ENCODE data around the gene GOLGA6A. TPM values are rescaled to one million over a fixed set of nuclear protein-coding genes. Genes with fewer than 3 reads are reported as not detected.
"Not testable (repeated sequence)": the region's sequence is repeated elsewhere in the genome, so short reads cannot be mapped to it uniquely, and the experiment has no call there.

GOLGA6A gene, protein sequence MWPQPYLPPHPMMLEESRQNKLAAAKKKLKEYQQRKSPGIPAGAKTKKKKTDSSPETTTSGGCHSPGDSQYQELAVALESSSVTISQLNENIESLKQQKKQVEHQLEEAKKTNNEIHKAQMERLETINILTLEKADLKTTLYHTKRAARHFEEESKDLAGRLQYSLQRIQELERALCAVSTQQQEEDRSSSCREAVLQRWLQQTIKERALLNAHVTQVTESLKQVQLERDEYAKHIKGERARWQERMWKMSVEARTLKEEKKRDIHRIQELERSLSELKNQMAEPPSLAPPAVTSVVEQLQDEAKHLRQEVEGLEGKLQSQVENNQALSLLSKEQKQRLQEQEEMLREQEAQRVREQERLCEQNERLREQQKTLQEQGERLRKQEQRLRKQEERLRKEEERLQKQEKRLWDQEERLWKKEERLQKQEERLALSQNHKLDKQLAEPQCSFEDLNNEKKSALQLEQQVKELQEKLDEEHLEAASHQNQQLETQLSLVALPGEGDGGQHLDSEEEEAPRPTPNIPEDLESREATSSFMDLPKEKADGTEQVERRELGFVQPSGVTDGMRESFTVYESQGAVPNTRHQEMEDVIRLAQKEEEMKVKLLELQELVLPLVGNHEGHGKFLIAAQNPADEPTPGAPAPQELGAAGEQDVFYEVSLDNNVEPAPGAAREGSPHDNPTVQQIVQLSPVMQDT
- total RNA-seq (1 to 10 TPM in 1 of 4 donors, under 1 TPM in 1, not detected in 2; 0.08 to 1.1 TPM), polyA plus RNA-seq (under 1 TPM in 1 of 3 donors, not detected in 2; 0.16 TPM)
- long read RNA-seq, donor 1, result 0 reads
- long read RNA-seq, donor 2, result 0 reads

DNA sequence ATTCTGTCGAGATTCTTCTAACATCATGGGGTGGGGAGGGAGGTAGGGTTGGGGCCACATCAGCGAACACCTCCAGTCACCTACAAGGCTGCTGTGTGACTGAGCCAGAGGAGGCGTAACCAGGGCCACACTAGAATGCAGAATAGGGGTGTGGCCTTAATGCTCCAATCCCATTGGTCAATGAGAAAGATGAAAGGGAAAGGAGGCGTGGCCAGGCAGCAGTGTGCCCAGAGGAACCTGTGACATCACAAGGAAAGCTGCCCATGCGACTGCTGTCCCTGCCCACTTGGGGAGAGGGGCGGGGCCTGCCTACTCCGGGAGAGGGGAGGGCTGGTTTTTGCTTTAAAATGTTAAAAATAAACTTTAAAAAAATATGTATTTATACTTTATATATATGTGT is at the start of gene GOLGA6A:
Gene GOLGA6A (minus strand): TSS at position 101 of the 400 bp plus-strand sequence. CDS start 41 bp downstream, at position 60.
- no CpG with 5 or more reads among the region's 7 CpGs for WGBS, 3 donors

DNA sequence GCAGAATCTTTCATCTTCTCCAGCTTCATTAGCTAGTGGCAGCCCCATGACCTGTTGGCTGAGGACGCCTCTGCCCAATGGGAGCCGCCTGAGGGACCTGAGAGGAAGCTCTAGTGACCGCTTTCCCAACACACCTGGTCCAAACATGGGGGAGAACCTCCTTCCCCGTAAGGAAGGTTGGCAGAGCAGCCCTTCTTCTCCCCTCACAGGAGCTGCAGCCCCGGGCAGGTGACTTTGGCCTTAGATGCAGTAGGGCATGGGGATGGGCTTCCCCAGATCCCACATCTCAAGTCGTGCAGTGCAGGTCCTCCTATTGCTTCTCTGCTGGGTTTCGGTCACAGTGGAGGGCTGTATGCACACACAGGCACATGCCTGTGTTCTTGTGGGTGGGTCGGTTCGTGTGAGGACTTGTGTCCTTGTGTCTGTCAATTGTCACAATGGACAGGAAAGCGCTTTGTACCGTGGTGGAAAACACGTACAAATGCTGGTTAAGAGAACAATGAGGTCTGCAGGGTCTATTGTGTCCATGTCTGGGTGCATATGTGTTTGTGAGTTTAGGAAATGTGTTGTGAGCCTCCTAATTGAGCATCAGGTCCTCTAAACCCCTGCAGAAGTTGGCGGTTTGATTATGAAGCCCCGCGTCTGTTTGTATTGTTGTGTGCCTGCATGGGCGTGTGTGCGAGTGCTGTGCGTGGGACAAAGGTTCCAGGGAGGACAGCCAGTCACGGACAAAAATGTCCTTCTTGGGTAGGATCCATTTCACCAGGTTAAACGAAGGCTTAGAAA is 49.5 kb upstream of the GOLGA6A start:
- TF ChIP-seq, protein P1, sequence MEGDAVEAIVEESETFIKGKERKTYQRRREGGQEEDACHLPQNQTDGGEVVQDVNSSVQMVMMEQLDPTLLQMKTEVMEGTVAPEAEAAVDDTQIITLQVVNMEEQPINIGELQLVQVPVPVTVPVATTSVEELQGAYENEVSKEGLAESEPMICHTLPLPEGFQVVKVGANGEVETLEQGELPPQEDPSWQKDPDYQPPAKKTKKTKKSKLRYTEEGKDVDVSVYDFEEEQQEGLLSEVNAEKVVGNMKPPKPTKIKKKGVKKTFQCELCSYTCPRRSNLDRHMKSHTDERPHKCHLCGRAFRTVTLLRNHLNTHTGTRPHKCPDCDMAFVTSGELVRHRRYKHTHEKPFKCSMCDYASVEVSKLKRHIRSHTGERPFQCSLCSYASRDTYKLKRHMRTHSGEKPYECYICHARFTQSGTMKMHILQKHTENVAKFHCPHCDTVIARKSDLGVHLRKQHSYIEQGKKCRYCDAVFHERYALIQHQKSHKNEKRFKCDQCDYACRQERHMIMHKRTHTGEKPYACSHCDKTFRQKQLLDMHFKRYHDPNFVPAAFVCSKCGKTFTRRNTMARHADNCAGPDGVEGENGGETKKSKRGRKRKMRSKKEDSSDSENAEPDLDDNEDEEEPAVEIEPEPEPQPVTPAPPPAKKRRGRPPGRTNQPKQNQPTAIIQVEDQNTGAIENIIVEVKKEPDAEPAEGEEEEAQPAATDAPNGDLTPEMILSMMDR (IDR thresholded peaks at IDR 0.05), result no peak
- Histone ChIP-seq H3K4me3 (peak overlapping the region; percentile 44), H3K27me3 (ENCODE audit: insufficient read depth in 3 of 3, low read length in 2 of 3) (peaks cover 0 to 91% (median 48%) of the 10 kb centered on the region in 3 donors), H3K4me1 (peaks cover 4% of the 10 kb centered on the region), H3K27ac (no peak overlapping the region), H3K36me3 (ENCODE audit: insufficient read depth in 1 of 2, low read depth in 1 of 2) (no peaks in the 10 kb centered on the region), H3K9me3 (no peaks in the 10 kb centered on the region)
- no peak for DNase-seq
- intact Hi-C loops (cut with DNase I), result no loop called here
- WGBS, 3 donors, result 16 to 26% (median 17%) methylated on average over 20 of the region's 20 CpGs
- no peak for ATAC-seq

More for the DNA sequence above, at the start of gene GOLGA6A:
- H3K4me1 ChIP-seq; DNase-seq; H3K4me3 ChIP-seq; ATAC-seq; H3K27me3 ChIP-seq (ENCODE audit: insufficient read depth in 3 of 3, low read length in 2 of 3); intact Hi-C loops (cut with DNase I); H3K9me3 ChIP-seq; H3K27ac ChIP-seq; H3K36me3 ChIP-seq (ENCODE audit: insufficient read depth in 1 of 2, low read depth in 1 of 2): not testable (repeated sequence)

DNA sequence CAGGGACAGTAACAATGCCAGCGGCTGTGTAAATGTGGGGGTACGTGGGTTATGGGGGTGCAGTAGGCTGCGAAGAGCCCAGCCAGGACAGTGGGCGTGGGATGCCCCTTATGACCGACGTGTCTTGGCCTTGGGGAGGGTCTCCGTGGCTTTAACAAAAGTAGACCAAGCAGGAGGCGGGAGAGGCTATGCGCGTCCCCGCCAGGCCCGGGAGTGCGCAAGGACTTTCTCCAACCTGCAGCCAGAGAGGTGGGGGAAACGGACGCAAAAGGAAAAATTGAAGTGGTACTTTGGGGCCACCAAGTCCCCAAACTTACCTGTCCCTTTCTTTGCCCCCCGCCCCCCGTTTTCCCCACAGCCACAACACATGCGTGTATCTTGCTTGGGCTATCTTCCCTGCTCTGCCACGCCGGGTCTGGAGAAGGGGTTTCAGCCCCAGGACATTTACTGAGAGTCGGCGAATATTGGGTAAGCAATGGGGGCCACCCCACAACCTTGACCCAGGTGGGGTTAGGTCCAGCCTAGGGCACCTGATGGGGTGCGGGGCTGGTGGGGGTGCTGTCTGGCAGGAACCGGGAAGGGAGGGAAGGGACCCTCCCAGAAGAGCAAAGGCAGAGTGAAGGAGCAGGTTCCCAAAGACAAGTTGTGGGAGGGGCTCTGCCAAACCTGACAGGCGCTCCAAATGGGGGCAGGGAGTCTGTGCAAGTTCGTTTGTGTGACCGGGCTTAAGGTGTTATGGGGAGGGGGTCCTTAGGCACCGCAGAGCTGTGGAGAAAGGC is 48.7 kb upstream of the GOLGA6A start:
- Histone ChIP-seq H3K4me1 (peaks cover 4% of the 10 kb centered on the region), H3K27ac (no peak overlapping the region), H3K27me3 (ENCODE audit: insufficient read depth in 3 of 3, low read length in 2 of 3) (peaks cover 0 to 84% (median 48%) of the 10 kb centered on the region in 3 donors), H3K4me3 (peak overlapping the region; percentile 44), H3K36me3 (ENCODE audit: insufficient read depth in 1 of 2, low read depth in 1 of 2) (no peaks in the 10 kb centered on the region), H3K9me3 (no peaks in the 10 kb centered on the region)
- intact Hi-C loops (cut with DNase I), result no loop called here
- DNase-seq (no peak), ATAC-seq (no peak)
- 12 to 20% (median 14%) methylated on average over 28 of the region's 28 CpGs for WGBS, 3 donors
- TF ChIP-seq, protein P1 (IDR thresholded peaks at IDR 0.05), result no peak

GRCh38 chr15:74130155-74130848 is 48.0 kb upstream of the GOLGA6A start, which contains the start of gene ISLR2:
Gene ISLR2 (plus strand): TSS chr15:74130586. CDS start chr15:74132755, 2,169 bp downstream.
- peaks cover 0 to 85% (median 50%) of the 10 kb centered on the region in 3 donors for H3K27me3 ChIP-seq (ENCODE audit: insufficient read depth in 3 of 3, low read length in 2 of 3)

More at GRCh38 chr15:74130155-74130848, 48.0 kb upstream of the GOLGA6A start, which contains the start of gene ISLR2:
- Histone ChIP-seq H3K4me3 (peak within 1 kb of the TSS; percentile 56), H3K27ac (peak within 1 kb of the TSS; percentile 16), H3K4me1 (peaks cover 4% of the 10 kb centered on the region), H3K9me3 (no peaks in the 10 kb centered on the region), H3K36me3 (ENCODE audit: insufficient read depth in 1 of 2, low read depth in 1 of 2) (no peaks in the 10 kb centered on the region)
- TF ChIP-seq, protein P1 (IDR thresholded peaks at IDR 0.05), result no peak
- no peak for ATAC-seq
- intact Hi-C loops (cut with DNase I), result no loop called here
- peak; percentile 35 to 54 for DNase-seq
- WGBS, 3 donors, result 1 to 2% (median 1%) methylated on average over 46 to 53 of the region's 53 CpGs

All from psoas muscle (tissue), 8 donors.